Calu3 (cell line): Measurements from ENCODE around the gene ABRAXAS1. TPM values are rescaled to one million over a fixed set of nuclear protein-coding genes. Genes with fewer than 3 reads are reported as not detected.

Experiments used
- BruUV-seq: library from RNA; stranded (reverse); fragments of 400-500 nt; replicated peaks from 2 replicates; lab custom pipeline; 2021; lab: Mats Ljungman, UMichigan
- CTCF ChIA-PET: fragments of 300-600 bp; sonication (Branson Sonifier 250); formaldehyde crosslinking; loops from one replicate; lab custom pipeline; 2022; ENCODE audit warnings: antibody characterized with exemption; lab: Charles Lee
- DNase-seq: peaks from one replicate; pipeline ENCODE4 v3.0.0; 2022
- H3K27ac Mint-ChIP-seq: one replicate; pipeline ENCODE4 v1.8.0; 2022; ENCODE audit warnings: mixed read lengths; ENCODE audit not compliant: unreplicated experiment
- H3K27me3 Mint-ChIP-seq: one replicate; pipeline ENCODE4 v1.8.0; 2022; ENCODE audit warnings: mixed read lengths; ENCODE audit not compliant: unreplicated experiment
- H3K36me3 Mint-ChIP-seq: one replicate; pipeline ENCODE4 v1.8.0; 2022; ENCODE audit warnings: mild to moderate bottlenecking, moderate library complexity, mixed read lengths; ENCODE audit not compliant: insufficient read depth, unreplicated experiment
- H3K4me1 Mint-ChIP-seq: one replicate; pipeline ENCODE4 v1.8.0; 2022; ENCODE audit warnings: mild to moderate bottlenecking, low read depth, mixed read lengths; ENCODE audit not compliant: unreplicated experiment
- H3K4me3 Mint-ChIP-seq: one replicate; pipeline ENCODE4 v1.8.0; 2022; ENCODE audit warnings: mild to moderate bottlenecking, low read depth, moderate library complexity, mixed read lengths; ENCODE audit not compliant: unreplicated experiment
- H3K9me3 Mint-ChIP-seq: one replicate; pipeline ENCODE4 v1.8.0; 2022; ENCODE audit warnings: low read depth, mixed read lengths; ENCODE audit not compliant: unreplicated experiment
- intact Hi-C: fragments of 100-400 bp; cut with micrococcal nuclease; formaldehyde crosslinking; loops from one replicate; pipeline ENCODE4 v1.10.0; 2022; ENCODE audit not compliant: unreplicated experiment
- total RNA-seq: library from RNA; stranded (reverse); gene quantifications from 2 replicates; pipeline ENCODE4 v1.2.3, GENCODE V29; 2022
- TF ChIP-seq, protein P1 (sequence below): fragments of 200-600 bp; IDR thresholded peaks from one replicate; pipeline ENCODE4 v1.8.0; 2022; ENCODE audit warnings: antibody characterized with exemption; ENCODE audit not compliant: unreplicated experiment

ABRAXAS1 gene
- total RNA-seq, 1 experiment from 2014 or later = 4.2 TPM

DNA sequence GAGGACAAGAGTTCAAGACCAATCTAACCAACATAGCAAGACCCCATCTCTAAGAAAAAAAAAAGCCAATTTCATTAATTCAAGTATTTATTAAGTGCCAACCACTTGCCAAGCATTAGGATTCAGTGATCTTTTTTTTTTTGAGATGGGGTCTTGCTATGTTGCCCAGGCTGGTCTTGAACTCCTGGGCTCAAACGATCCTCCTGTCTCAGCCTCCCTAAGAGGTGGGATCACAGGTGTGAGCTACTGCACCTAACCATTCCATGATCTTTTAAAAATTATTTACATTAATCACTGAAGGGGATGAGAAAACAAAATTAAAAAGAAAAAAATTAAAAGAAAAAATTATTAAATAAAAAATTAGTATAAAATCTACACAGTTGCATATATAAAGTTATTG, 53.7 kb downstream of the ABRAXAS1 start:
- DNase-seq = no peak
- intact Hi-C loops = no loop called here
- Mint-ChIP-seq H3K4me1 (no peaks in the 10 kb centered on the region), H3K27ac (no peak overlapping the region), H3K27me3 (no peaks in the 10 kb centered on the region), H3K4me3 (no peak overlapping the region), H3K36me3 (no peaks in the 10 kb centered on the region), H3K9me3 (no peaks in the 10 kb centered on the region)
- CTCF ChIA-PET = no interaction called here
- BruUV-seq = no TSS peak
- TF ChIP-seq, protein P1, sequence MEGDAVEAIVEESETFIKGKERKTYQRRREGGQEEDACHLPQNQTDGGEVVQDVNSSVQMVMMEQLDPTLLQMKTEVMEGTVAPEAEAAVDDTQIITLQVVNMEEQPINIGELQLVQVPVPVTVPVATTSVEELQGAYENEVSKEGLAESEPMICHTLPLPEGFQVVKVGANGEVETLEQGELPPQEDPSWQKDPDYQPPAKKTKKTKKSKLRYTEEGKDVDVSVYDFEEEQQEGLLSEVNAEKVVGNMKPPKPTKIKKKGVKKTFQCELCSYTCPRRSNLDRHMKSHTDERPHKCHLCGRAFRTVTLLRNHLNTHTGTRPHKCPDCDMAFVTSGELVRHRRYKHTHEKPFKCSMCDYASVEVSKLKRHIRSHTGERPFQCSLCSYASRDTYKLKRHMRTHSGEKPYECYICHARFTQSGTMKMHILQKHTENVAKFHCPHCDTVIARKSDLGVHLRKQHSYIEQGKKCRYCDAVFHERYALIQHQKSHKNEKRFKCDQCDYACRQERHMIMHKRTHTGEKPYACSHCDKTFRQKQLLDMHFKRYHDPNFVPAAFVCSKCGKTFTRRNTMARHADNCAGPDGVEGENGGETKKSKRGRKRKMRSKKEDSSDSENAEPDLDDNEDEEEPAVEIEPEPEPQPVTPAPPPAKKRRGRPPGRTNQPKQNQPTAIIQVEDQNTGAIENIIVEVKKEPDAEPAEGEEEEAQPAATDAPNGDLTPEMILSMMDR = no peak

DNA sequence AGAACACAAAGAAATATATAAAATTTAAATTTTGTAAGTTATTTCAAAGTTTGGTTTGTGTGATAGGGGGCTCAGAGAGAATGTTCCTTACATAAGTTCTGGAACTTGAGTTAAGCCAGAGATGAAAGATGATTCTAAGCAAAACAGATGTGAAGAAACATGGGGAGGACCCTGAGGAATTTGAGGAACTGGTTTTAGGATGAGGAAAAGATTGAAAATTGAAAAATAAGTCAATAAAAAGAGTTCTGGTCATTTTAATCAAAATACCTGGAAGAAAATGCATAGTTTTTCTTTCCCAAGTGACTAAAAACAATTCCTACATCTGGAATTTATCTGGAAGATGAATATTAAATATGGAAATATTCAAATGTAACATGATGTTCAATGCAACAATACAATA, 66.7 kb downstream of the ABRAXAS1 start:
- DNase-seq = no peak
- Mint-ChIP-seq H3K4me3 (no peak overlapping the region), H3K27me3 (no peaks in the 10 kb centered on the region), H3K9me3 (no peaks in the 10 kb centered on the region), H3K36me3 (no peaks in the 10 kb centered on the region), H3K4me1 (no peaks in the 10 kb centered on the region), H3K27ac (no peak overlapping the region)
- BruUV-seq = no TSS peak
- intact Hi-C loops = no loop called here
- CTCF ChIA-PET = interaction anchor here (0.7 kb wide), 1 partner anchor 28 kb away, joined by 3 read pairs; no protein-coding TSS in a partner anchor
- TF ChIP-seq, protein P1 = no peak

DNA sequence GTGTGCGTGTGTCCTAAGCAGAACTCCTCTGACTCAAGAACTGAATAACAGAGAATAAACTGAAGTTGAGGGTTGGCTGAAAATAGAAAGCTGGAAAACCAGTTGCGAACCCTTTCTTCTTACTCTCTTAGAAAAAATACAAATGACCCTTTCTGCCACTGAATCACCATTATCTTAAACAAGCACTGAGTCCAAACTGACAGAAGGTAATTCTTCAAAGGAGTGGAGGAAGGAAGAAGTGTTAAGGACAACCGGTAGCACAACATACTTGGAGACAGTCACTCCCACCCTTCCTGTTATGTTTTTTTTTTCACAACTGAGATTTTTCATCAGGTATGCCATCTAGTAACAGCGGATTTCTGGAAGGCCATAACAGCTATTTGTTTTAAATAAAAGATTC, 67.3 kb downstream of the ABRAXAS1 start:
- intact Hi-C loops = no loop called here
- Mint-ChIP-seq H3K4me1 (no peaks in the 10 kb centered on the region), H3K27me3 (no peaks in the 10 kb centered on the region), H3K4me3 (no peak overlapping the region), H3K27ac (no peak overlapping the region), H3K9me3 (no peaks in the 10 kb centered on the region), H3K36me3 (no peaks in the 10 kb centered on the region)
- no TSS peak for BruUV-seq
- CTCF ChIA-PET = no interaction called here
- no peak for DNase-seq
- TF ChIP-seq, protein P1 = no peak

DNA sequence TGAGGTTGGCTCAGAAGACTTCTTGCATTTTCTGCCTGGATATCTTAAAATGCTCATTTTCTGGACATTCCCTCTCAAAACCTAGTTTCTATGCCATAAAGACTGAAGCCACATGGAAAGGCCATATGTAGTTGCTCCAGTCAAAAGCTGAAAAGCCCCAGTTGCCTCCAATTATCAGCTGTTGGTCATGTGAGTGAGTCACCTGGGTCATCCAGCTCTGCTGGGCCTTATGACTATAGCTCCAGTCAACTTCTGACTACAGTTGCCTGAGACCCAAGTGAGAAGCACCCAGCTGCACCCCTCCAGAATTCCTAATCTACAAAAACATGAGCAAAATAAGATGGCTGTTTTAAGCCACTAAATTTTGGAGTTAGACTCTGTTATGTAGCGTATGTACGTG, 71.2 kb downstream of the ABRAXAS1 start:
- Mint-ChIP-seq H3K27me3 (no peaks in the 10 kb centered on the region), H3K9me3 (no peaks in the 10 kb centered on the region), H3K4me1 (no peaks in the 10 kb centered on the region), H3K4me3 (no peak overlapping the region), H3K27ac (no peak overlapping the region), H3K36me3 (no peaks in the 10 kb centered on the region)
- TF ChIP-seq, protein P1 = no peak
- intact Hi-C loops = no loop called here
- no peak for DNase-seq
- BruUV-seq = no TSS peak
- CTCF ChIA-PET = interaction anchor here (0.6 kb wide), 1 partner anchor 65 kb away, joined by 3 read pairs; no protein-coding TSS in a partner anchor

Other genes with a start within 250 kb of the ABRAXAS1 start
- gene COQ2, start 200.3 kb downstream of the ABRAXAS1 start, total RNA-seq = 15.5 and 16.3 TPM in 2 replicates
- gene HPSE, start 150.3 kb downstream of the ABRAXAS1 start, total RNA-seq = 5.1 and 5.2 TPM in 2 replicates
- gene HELQ, start 29.3 kb downstream of the ABRAXAS1 start, total RNA-seq = 7.8 and 8.2 TPM in 2 replicates
- 39.0 and 47.9 TPM in 2 replicates for gene MRPS18C, start 29.0 kb downstream of the ABRAXAS1 start, total RNA-seq
- 4.4 and 4.7 TPM in 2 replicates for gene GPAT3, start 51.0 kb upstream of the ABRAXAS1 start, total RNA-seq